LNCAP (cell line): ENCODE data around the gene PRKCZ.

Experiments used
- TF ChIP-seq, protein P1 (sequence below): fragments of 450-650 bp; IDR thresholded peaks from 2 replicates; pipeline ENCODE4 v1.5.1; 2017; ENCODE audit warnings: mild to moderate bottlenecking

The PRKCZ gene

DNA sequence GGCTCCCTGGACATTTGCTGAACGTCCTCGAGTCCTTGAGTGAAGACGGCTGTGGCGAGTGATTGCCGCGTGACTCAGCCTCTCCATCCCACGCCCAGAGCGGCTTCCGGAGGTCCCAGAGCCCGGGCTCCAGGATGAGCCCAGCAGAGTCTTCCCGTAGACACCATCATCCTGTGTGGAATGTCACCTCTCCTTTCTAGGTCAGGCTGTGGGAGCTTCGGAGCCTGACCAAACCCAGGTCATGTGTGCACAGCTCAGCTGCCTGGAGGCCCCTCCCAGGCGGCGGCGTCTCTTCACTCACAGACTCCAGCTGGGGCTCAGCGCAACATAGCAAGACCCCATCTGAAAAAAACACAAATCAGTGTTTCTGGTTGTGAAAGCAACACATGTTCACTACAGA lies 38.2 kb downstream of the PRKCZ start:
- TF ChIP-seq, protein P1, sequence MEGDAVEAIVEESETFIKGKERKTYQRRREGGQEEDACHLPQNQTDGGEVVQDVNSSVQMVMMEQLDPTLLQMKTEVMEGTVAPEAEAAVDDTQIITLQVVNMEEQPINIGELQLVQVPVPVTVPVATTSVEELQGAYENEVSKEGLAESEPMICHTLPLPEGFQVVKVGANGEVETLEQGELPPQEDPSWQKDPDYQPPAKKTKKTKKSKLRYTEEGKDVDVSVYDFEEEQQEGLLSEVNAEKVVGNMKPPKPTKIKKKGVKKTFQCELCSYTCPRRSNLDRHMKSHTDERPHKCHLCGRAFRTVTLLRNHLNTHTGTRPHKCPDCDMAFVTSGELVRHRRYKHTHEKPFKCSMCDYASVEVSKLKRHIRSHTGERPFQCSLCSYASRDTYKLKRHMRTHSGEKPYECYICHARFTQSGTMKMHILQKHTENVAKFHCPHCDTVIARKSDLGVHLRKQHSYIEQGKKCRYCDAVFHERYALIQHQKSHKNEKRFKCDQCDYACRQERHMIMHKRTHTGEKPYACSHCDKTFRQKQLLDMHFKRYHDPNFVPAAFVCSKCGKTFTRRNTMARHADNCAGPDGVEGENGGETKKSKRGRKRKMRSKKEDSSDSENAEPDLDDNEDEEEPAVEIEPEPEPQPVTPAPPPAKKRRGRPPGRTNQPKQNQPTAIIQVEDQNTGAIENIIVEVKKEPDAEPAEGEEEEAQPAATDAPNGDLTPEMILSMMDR: no peak

DNA sequence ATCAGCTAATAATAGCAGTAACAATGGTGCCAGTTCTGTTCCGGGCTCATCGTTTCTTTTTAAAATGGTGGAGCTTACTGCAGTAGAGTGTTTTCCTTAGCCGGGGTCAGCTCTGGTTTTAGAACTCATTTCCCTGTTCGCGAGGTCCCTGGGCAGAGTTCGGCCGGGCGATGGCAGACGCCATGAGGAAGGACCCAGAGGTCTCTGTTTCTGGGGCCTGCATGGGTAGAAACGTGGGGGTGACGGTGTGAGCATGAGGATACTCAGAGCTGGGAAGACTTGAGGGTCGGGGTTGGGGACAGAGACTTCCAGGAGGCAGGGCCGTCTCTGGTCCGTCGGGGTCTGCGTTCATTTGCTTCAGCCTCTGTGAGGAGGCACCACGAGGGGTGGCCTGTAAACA lies 38.8 kb downstream of the PRKCZ start:
- TF ChIP-seq, protein P1: no peak

DNA sequence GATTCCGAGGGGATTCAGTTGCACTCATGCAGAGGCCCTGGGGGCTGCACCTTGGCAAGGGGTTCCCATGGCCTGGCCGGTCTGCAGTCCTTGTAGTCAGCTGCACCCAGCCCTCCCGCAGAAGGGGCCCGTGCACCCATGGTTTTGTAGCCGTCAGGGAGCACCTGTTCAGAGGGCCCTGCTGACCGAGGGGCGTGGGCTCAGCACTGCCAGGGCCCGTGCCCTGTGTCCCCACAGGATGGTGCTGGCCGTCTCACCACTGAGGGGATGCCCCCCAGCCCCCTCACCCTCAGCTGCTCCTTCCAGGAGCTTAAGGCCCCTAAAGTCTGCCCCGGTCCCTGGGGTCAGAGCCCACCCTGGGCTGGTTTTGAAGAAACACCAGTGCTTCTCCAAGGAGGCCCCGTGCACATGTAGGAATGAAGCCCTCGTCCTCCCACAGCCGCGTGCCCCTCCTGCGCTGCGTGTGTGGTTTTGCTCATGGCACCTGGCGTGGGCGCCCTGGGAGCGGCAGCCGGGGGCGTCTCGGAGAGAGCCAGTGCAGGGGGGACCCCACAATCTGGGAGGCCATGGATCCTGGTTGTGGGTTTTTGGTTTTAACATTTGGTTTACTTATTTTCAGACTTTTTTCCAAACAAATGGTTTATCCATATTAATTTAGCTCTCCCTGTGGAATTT lies 40.1 kb downstream of the PRKCZ start:
- TF ChIP-seq, protein P1: no peak

DNA sequence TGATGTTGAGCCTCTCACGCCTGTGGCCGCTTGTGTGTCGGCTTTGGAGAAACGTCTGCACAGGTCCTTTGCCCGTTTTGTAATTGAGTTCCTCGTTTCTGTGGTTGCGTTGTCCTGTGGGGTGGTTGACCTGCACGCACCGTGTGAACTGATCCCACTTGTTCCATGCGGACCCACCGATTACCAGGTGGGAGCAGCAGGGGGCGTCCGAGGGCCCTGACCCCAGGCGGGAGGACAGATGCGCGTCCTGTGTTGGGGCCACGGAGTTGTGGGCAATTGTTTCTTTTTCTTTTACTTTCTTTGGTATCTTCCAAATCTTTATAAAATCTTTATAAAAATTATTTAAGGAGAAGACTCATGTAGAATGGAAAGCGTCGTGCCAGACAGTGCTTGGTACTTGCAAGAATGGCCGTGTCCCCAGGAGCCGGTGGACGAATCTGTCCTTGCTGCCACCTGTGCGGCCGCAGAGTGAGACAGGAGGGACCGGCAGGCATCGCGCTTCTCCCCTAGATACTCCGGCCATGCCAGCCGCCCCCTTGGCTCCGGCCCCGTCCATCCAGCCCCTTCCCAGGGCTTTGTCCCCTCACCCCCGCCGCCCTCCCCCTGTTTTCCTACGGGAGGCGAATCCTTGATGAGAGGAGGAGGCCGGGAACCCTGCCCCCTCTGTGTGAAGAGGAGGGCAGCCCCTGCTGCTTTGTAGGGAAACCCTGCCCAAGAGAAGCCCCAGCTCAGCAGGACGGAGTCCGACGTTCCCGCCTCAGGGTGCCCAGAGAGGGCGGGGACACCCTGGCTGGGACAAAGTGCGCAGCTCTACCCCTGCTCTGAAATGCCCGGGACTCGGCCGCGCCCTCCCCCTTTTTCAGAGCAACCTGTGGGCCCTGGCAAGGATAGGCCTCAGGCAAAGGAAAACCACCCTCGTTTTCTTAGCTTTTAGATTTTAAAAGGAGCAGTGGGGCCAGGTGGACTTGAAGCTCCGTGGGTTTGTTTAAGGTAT lies 41.7 kb downstream of the PRKCZ start:
- TF ChIP-seq, protein P1: 0 out of 2 replicates have a peak, but pooled peaks have one; percentile 12

DNA sequence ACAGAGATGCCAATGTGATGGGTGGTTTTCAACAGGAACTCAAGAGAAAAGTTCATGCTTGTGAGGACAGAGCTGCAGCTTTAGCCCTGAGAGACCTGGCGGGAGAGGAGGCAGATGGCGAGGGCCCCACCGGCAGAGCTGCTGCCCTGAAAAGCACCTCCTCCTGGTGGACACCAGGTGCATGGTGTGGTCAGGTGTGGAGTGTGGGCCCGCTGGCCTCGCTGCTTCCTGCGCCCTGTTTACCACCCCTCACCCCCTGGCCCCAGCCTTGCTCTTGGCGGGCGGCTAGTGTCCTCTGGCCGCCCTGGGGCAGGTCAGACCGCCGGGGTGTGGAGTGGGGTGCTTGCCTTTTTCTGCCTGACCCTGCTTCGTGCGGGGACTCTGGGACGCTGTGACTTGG lies 42.8 kb downstream of the PRKCZ start:
- TF ChIP-seq, protein P1: no peak

DNA sequence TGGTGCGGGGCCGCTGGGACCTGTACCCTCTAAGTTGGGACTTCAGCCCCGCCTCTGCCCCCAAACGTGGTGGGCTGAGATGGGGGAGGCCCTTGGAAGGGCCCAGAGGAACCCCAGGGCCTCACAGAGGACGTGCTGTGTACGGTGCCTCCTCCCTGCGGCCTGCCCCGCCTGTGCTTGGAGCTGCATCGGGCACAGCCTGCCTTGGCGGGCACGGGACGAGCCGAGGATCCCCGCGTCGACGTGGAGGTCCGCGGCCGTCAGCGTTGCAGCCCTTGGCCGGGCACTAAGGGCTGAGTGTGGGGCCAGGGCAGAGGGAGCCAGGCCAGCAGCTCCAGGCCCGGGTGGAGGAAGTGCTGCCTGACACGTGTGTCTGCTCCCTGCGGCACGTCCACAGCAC lies 43.4 kb downstream of the PRKCZ start:
- TF ChIP-seq, protein P1: no peak

DNA sequence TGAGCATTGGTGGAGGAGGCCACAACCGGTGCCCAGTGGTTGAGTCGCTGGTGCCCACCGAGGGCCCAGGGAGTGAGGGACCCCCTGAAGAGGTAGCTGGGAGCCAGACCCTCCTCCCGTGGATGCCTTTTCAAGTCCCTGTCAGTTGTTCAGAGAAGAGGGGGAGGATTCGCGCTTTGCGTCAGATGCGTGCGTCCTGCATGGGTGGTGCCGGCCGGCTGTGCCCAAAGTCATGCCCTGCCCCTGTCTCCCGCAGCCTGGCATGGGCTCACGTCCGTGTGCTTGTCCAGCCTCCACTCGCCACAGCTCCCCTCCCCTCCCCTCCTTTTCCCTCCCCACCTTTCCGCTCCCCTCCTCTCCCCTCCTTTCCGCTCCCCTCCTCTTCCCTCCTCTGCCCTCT lies 45.2 kb downstream of the PRKCZ start:
- TF ChIP-seq, protein P1: no peak
